K562 (cell line): Measurements from ENCODE around the gene BRD3OS. TPM values are rescaled to one million over a fixed set of nuclear protein-coding genes. Genes with fewer than 3 reads are reported as not detected.

ENCODE experiments used
- CTBP1 ChIP-seq: fragments of 450-650 bp; IDR thresholded peaks from 2 replicates; pipeline ENCODE4 v1.6.1; 2016; ENCODE audit warnings: borderline replicate concordance
- DMBX1 ChIP-seq: fragments of 250-450 bp; sonication (Bioruptor Pico); IDR thresholded peaks from 2 replicates; pipeline ENCODE4 v1.8.0; 2022; ENCODE audit warnings: inconsistent platforms, mild to moderate bottlenecking, moderate library complexity, borderline replicate concordance
- IFI16 ChIP-seq: fragments of 250-450 bp; sonication (Bioruptor Pico); IDR thresholded peaks from 2 replicates; pipeline ENCODE4 v2.1.2; 2022; ENCODE audit warnings: mild to moderate bottlenecking, inconsistent platforms
- IRF1 ChIP-seq: sonication (generic); formaldehyde crosslinking; IDR thresholded peaks from 2 replicates; pipeline ENCODE4 v1.8.0; 2022; ENCODE audit warnings: missing genetic modification reagents, mild to moderate bottlenecking, borderline replicate concordance
- NONO ChIP-seq, 2 experiments: fragments of 200-400 bp in 1 of 2; fragments of 450-650 bp in 1 of 2; formaldehyde crosslinking in 1 of 2; IDR thresholded peaks; 2 replicates each; pipeline ENCODE4 v1.6.1; 2017; ENCODE audit warnings: low read depth in 2 of 2, mild to moderate bottlenecking in 2 of 2, moderate library complexity in 2 of 2, low read length in 1 of 2
- NR2F6 ChIP-seq: fragments of 450-650 bp; formaldehyde crosslinking; IDR thresholded peaks from 2 replicates; pipeline ENCODE4 v1.4.0; 2020; ENCODE audit warnings: mild to moderate bottlenecking
- RB1 ChIP-seq: fragments of 450-650 bp; IDR thresholded peaks from 2 replicates; pipeline ENCODE4 v1.6.1; 2017; ENCODE audit warnings: low read depth, mild to moderate bottlenecking
- SFPQ ChIP-seq: fragments of 200-400 bp; formaldehyde crosslinking; IDR thresholded peaks from 2 replicates; pipeline ENCODE4 v1.6.1; 2017; ENCODE audit warnings: mild to moderate bottlenecking, low read depth, low read length, moderate library complexity
- ZNF395 ChIP-seq: fragments of 200-800 bp; sonication (Bioruptor generic); IDR thresholded peaks from 2 replicates; pipeline ENCODE4 v1.6.1; 2017; ENCODE audit warnings: missing genetic modification characterization, missing compliant biosample characterization
- ZNF77 ChIP-seq: fragments of 250-450 bp; sonication (Bioruptor Pico); IDR thresholded peaks from 2 replicates; pipeline ENCODE4 v1.5.0; 2020
- polyA plus RNA-seq, 8 experiments: library from polyadenylated mRNA; depleted of rRNA in 4 of 8; stranded (reverse) in 5 of 8; unstranded in 3 of 8; fragments of >200 nt; fragmentation: Nextera tagmentation in 2 of 8; fragmentation: Illumina TruSeq in 1 of 8; extraction: Ambion mirVana in 2 of 8; extraction: Trizol in 1 of 8; gene quantifications; 2 replicates each; pipeline versions ENCODE4 v1.2.1 to v1.2.3, GENCODE V29; 2011 to 2014; ENCODE audit warnings: inconsistent platforms in 1 of 8, missing spikeins in 1 of 8
- total RNA-seq, 7 experiments: library from RNA; depleted of rRNA in 6 of 7; stranded (reverse); fragments of >200 nt in 6 of 7; fragmentation: Illumina TruSeq in 2 of 7; extraction: Trizol in 2 of 7; gene quantifications; 2 replicates each; pipeline versions ENCODE4 v1.2.1 to v1.2.3, GENCODE V29; 2011 to 2021; ENCODE audit warnings: low replicate concordance in 1 of 7
- TF ChIP-seq, protein P1 (sequence below): sonication (generic); formaldehyde crosslinking; IDR thresholded peaks from 2 replicates; pipeline ENCODE4 v1.8.0; 2022; ENCODE audit warnings: mild to moderate bottlenecking, missing genetic modification reagents, borderline replicate concordance
- TF ChIP-seq, protein P2 (sequence below): fragments of 250-450 bp; sonication (Bioruptor Pico); IDR thresholded peaks from 2 replicates; pipeline ENCODE4 v1.5.0; 2021; ENCODE audit warnings: mild to moderate bottlenecking, moderate library complexity
- TF ChIP-seq, protein P3 (sequence below): sonication (generic); formaldehyde crosslinking; IDR thresholded peaks from 2 replicates; pipeline ENCODE4 v1.8.1; 2023; ENCODE audit warnings: mild to moderate bottlenecking, missing genetic modification reagents

BRD3OS gene
- total and polyA plus RNA-seq, 9 of the 15 experiments (the other 6 are each of a cell fraction or from before 2014, with no cell fraction given), result 1.1 to 8.7 (median 5.9) TPM

GRCh38 chr9:134024828-134025605, at the start of gene BRD3OS (continued):
- TF ChIP-seq, protein P1, sequence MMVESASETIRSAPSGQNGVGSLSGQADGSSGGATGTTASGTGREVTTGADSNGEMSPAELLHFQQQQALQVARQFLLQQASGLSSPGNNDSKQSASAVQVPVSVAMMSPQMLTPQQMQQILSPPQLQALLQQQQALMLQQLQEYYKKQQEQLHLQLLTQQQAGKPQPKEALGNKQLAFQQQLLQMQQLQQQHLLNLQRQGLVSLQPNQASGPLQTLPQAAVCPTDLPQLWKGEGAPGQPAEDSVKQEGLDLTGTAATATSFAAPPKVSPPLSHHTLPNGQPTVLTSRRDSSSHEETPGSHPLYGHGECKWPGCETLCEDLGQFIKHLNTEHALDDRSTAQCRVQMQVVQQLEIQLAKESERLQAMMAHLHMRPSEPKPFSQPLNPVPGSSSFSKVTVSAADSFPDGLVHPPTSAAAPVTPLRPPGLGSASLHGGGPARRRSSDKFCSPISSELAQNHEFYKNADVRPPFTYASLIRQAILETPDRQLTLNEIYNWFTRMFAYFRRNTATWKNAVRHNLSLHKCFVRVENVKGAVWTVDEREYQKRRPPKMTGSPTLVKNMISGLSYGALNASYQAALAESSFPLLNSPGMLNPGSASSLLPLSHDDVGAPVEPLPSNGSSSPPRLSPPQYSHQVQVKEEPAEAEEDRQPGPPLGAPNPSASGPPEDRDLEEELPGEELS (CRISPR knock-in tag), result no peak
- TF ChIP-seq NONO (IDR thresholded peaks at IDR 0.05; ENCODE audit: low read depth in 2 of 2, low read length in 1 of 2) (0 out of 4 replicates have a peak, but pooled peaks of 1 of the 2 experiments have one; percentile 44), SFPQ (no peak), ZNF395 (CRISPR knock-in tag) (no peak), CTBP1 (0 out of 2 replicates have a peak, but pooled peaks have one; percentile 53), DMBX1 (CRISPR knock-in tag) (no peak), RB1 (peak; percentile 67), IRF1 (CRISPR knock-in tag) (no peak), ZNF77 (no peak), IFI16 (CRISPR knock-in tag) (no peak), NR2F6 (CRISPR knock-in tag) (no peak)
- TF ChIP-seq, protein P2, sequence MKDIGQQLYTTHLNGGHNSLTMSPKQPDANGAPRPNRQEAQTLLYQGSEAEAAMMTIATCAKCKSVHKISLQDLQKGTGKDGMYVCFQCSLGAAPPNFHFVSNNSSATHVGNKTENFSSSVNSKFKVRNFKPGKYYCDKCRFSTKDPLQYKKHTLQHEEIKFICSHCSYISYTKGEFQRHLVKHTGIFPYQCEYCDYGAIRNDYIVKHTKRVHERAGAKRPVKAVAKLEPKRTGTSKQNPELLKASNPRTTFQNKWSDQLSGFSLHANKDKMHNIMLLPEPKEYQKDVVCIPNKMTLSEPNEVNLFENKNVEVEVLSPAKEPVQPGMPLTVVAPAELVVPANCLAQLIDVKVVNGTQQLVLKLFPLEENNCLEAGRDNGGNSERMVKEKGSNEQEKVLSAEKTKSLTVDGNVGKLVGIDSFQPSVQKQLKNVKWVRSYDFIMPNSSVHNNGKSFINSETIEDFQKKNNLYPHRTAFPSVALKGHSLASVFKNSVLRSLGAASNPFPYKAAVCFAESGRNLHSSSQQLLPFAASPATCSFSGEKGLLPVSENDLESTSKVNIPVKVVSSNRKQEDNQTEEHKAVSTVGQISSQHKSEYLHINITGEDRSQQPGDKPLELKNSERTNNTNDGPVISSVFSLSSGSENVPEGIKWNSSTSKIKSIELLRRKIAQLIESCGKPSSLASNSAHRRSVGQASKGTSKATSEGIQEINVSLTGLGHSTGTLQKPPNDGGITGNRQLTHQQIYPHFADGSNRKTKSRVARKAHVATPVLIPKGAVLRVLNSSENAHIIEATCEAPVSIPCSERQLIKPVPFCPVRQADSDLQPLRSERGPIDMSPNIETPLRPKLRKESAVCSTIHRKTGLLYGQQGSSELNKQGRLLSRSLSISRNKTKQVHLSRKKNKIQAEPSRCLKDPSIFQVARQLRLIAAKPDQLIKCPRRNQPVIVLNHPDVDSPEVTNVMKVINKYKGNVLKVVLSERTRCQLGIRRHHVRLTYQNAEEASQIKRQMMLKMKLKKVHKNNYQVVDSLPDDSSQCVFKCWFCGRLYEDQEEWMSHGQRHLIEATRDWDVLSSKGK (CRISPR knock-in tag), result no peak
- TF ChIP-seq, protein P3, sequence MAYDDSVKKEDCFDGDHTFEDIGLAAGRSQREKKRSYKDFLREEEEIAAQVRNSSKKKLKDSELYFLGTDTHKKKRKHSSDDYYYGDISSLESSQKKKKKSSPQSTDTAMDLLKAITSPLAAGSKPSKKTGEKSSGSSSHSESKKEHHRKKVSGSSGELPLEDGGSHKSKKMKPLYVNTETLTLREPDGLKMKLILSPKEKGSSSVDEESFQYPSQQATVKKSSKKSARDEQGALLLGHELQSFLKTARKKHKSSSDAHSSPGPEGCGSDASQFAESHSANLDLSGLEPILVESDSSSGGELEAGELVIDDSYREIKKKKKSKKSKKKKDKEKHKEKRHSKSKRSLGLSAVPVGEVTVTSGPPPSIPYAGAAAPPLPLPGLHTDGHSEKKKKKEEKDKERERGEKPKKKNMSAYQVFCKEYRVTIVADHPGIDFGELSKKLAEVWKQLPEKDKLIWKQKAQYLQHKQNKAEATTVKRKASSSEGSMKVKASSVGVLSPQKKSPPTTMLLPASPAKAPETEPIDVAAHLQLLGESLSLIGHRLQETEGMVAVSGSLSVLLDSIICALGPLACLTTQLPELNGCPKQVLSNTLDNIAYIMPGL (CRISPR knock-in tag), result no peak
